ENCODE data around the gene PRUNE2. TPM values are rescaled to one million over a fixed set of nuclear protein-coding genes. Genes with fewer than 3 reads are reported as not detected.

Gene PRUNE2
- total RNA-seq, 1 experiment from 2014 or later: 0.48 TPM

GRCh38 chr9:76772686-76773445 is 133.0 kb downstream of the PRUNE2 start:
- H3K4me3 ChIP-seq (ENCODE audit: low read length): no peak overlapping the region
- H4K20me1 ChIP-seq (ENCODE audit: insufficient read depth, low read depth, low read length): no peaks in the 10 kb centered on the region
- no peak for DNase-seq
- no peak overlapping the region for H3K9ac ChIP-seq (ENCODE audit: low read length)
- H3K27ac ChIP-seq (ENCODE audit: low read length): no peak overlapping the region
- H3K27me3 ChIP-seq (ENCODE audit: low read length): no peaks in the 10 kb centered on the region
- no peak overlapping the region for H2AFZ ChIP-seq (ENCODE audit: low read length)
- H3K79me2 ChIP-seq (ENCODE audit: low read length): no peaks in the 10 kb centered on the region
- no peak overlapping the region for H3K4me2 ChIP-seq (ENCODE audit: low read depth, low read length, poor library complexity, severe bottlenecking)
- no peaks in the 10 kb centered on the region for H3K9me3 ChIP-seq (ENCODE audit: low read length)
- no peaks in the 10 kb centered on the region for H3K36me3 ChIP-seq (ENCODE audit: insufficient read depth, low read length)
- H3K9me2 ChIP-seq (replicated peaks; ENCODE audit: insufficient read depth, low read length): no peaks in the 10 kb centered on the region
- H3K4me1 ChIP-seq (ENCODE audit: low read length): no peaks in the 10 kb centered on the region

- no peaks in the 10 kb centered on the region for H3K9me2 ChIP-seq (replicated peaks; ENCODE audit: insufficient read depth, low read length)
Observed at GRCh38 chr9:76766126-76766525, 139.8 kb downstream of the PRUNE2 start.

GRCh38 chr9:76764138-76764537 is 141.8 kb downstream of the PRUNE2 start, which contains the start of gene PCA3:
Gene PCA3, plus strand, starts transcription at chr9:76764438.
- Histone ChIP-seq H3K27me3 (ENCODE audit: low read length) (no peaks in the 10 kb centered on the region), H3K4me1 (ENCODE audit: low read length) (peaks cover 19% of the 10 kb centered on the region), H4K20me1 (ENCODE audit: insufficient read depth, low read depth, low read length) (no peaks in the 10 kb centered on the region), H3K4me3 (ENCODE audit: low read length) (no peak within 1 kb of the TSS), H3K36me3 (ENCODE audit: insufficient read depth, low read length) (no peaks in the 10 kb centered on the region), H3K9me2 (replicated peaks; ENCODE audit: insufficient read depth, low read length) (no peaks in the 10 kb centered on the region), H3K9ac (ENCODE audit: low read length) (no peak within 1 kb of the TSS), H2AFZ (ENCODE audit: low read length) (no peak within 1 kb of the TSS), H3K9me3 (ENCODE audit: low read length) (no peaks in the 10 kb centered on the region), H3K4me2 (ENCODE audit: low read depth, low read length, poor library complexity, severe bottlenecking) (no peak within 1 kb of the TSS), H3K27ac (ENCODE audit: low read length) (no peak within 1 kb of the TSS), H3K79me2 (ENCODE audit: low read length) (no peaks in the 10 kb centered on the region)
- DNase-seq: no peak

More at GRCh38 chr9:76766126-76766525, 139.8 kb downstream of the PRUNE2 start:
- Histone ChIP-seq H3K4me2 (ENCODE audit: low read depth, low read length, poor library complexity, severe bottlenecking) (no peak overlapping the region), H3K79me2 (ENCODE audit: low read length) (no peaks in the 10 kb centered on the region), H3K36me3 (ENCODE audit: insufficient read depth, low read length) (no peaks in the 10 kb centered on the region), H3K9me3 (ENCODE audit: low read length) (no peaks in the 10 kb centered on the region), H3K4me3 (ENCODE audit: low read length) (no peak overlapping the region), H3K27me3 (ENCODE audit: low read length) (no peaks in the 10 kb centered on the region), H2AFZ (ENCODE audit: low read length) (no peak overlapping the region), H3K9ac (ENCODE audit: low read length) (no peak overlapping the region), H3K4me1 (ENCODE audit: low read length) (peaks cover 3% of the 10 kb centered on the region; the same call in 1 of the 2 replicates), H3K27ac (ENCODE audit: low read length) (no peak overlapping the region), H4K20me1 (ENCODE audit: insufficient read depth, low read depth, low read length) (no peaks in the 10 kb centered on the region)
- DNase-seq: no peak

DNA sequence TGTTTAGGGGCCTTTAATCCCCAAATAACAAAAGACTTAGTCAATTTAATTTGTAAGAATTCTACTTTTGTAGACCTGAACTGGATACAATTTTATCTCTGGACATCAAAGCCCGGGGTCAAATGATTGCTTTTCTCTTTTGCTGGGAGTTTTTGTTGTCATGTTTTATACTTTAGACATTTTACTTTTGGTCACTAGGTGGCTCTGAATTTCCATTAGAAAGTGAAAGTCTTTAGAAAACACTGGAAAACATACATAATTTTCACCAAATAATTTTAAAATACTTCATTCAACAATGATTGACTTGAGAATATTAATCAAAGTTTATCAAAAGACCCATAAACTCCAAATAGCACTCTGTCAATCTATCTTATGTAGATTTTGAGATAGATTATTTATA is 144.5 kb downstream of the PRUNE2 start:
- Histone ChIP-seq H3K27ac (ENCODE audit: low read length) (no peak overlapping the region), H3K27me3 (ENCODE audit: low read length) (no peaks in the 10 kb centered on the region), H3K9me2 (replicated peaks; ENCODE audit: insufficient read depth, low read length) (no peaks in the 10 kb centered on the region), H3K9me3 (ENCODE audit: low read length) (no peaks in the 10 kb centered on the region), H3K4me2 (ENCODE audit: low read depth, low read length, poor library complexity, severe bottlenecking) (no peak overlapping the region), H4K20me1 (ENCODE audit: insufficient read depth, low read depth, low read length) (no peaks in the 10 kb centered on the region), H3K4me1 (ENCODE audit: low read length) (peaks cover 45% of the 10 kb centered on the region), H3K36me3 (ENCODE audit: insufficient read depth, low read length) (no peaks in the 10 kb centered on the region), H3K79me2 (ENCODE audit: low read length) (no peaks in the 10 kb centered on the region), H3K9ac (ENCODE audit: low read length) (no peak overlapping the region), H2AFZ (ENCODE audit: low read length) (no peak overlapping the region), H3K4me3 (ENCODE audit: low read length) (no peak overlapping the region)
- DNase-seq: peak; percentile 43

DNA sequence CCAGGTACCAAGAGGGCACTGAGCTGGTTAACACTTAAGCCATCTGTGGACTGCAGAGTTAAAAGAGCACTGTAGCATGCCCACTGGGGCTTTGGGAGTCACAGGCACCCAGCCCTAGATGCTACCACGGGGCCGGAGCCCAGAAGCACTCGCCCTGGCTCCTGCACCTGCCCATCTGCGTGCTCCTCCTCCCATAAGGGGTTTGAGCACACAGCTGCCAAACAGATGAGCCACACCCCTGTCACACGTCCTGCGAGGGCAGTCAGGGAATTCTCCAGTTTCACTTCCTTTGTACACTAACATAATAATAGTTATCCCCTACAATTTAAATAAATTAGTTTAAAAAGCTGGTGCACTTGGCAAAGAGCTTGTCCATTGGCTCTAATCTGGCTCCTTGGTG is 146.2 kb downstream of the PRUNE2 start:
- no peaks in the 10 kb centered on the region for H3K36me3 ChIP-seq (ENCODE audit: insufficient read depth, low read length)
- no peaks in the 10 kb centered on the region for H3K27me3 ChIP-seq (ENCODE audit: low read length)
- peak overlapping the region; percentile 22; the same call in 1 of the 2 replicates for H3K9ac ChIP-seq (ENCODE audit: low read length)
- no peaks in the 10 kb centered on the region for H3K79me2 ChIP-seq (ENCODE audit: low read length)
- DNase-seq: peak; percentile 63
- peak overlapping the region; percentile 44 for H3K4me2 ChIP-seq (ENCODE audit: low read depth, low read length, poor library complexity, severe bottlenecking)
- no peaks in the 10 kb centered on the region for H4K20me1 ChIP-seq (ENCODE audit: insufficient read depth, low read depth, low read length)
- no peaks in the 10 kb centered on the region for H3K9me2 ChIP-seq (replicated peaks; ENCODE audit: insufficient read depth, low read length)
- H3K4me1 ChIP-seq (ENCODE audit: low read length): peaks cover 58% of the 10 kb centered on the region
- no peaks in the 10 kb centered on the region for H3K9me3 ChIP-seq (ENCODE audit: low read length)
- peak overlapping the region; percentile 80 for H3K27ac ChIP-seq (ENCODE audit: low read length)
- H3K4me3 ChIP-seq (ENCODE audit: low read length): peak overlapping the region; percentile 26; the same call in 1 of the 2 replicates
- no peak overlapping the region for H2AFZ ChIP-seq (ENCODE audit: low read length)

GRCh38 chr9:76758476-76758875 is 147.4 kb downstream of the PRUNE2 start:
- H2AFZ ChIP-seq (ENCODE audit: low read length): no peak overlapping the region
- H4K20me1 ChIP-seq (ENCODE audit: insufficient read depth, low read depth, low read length): no peaks in the 10 kb centered on the region
- peak overlapping the region; percentile 80 for H3K27ac ChIP-seq (ENCODE audit: low read length)
- H3K36me3 ChIP-seq (ENCODE audit: insufficient read depth, low read length): no peaks in the 10 kb centered on the region
- H3K9me3 ChIP-seq (ENCODE audit: low read length): no peaks in the 10 kb centered on the region
- H3K4me3 ChIP-seq (ENCODE audit: low read length): peak overlapping the region; percentile 26; the same call in 1 of the 2 replicates
- H3K79me2 ChIP-seq (ENCODE audit: low read length): no peaks in the 10 kb centered on the region
- peaks cover 58% of the 10 kb centered on the region for H3K4me1 ChIP-seq (ENCODE audit: low read length)
- H3K9ac ChIP-seq (ENCODE audit: low read length): peak overlapping the region; percentile 22
- H3K9me2 ChIP-seq (replicated peaks; ENCODE audit: insufficient read depth, low read length): no peaks in the 10 kb centered on the region
- H3K4me2 ChIP-seq (ENCODE audit: low read depth, low read length, poor library complexity, severe bottlenecking): peak overlapping the region; percentile 44
- DNase-seq: no peak
- no peaks in the 10 kb centered on the region for H3K27me3 ChIP-seq (ENCODE audit: low read length)

- Histone ChIP-seq H3K9me3 (ENCODE audit: low read length) (no peaks in the 10 kb centered on the region), H3K36me3 (ENCODE audit: insufficient read depth, low read length) (no peaks in the 10 kb centered on the region), H3K27me3 (ENCODE audit: low read length) (no peaks in the 10 kb centered on the region), H3K27ac (ENCODE audit: low read length) (peak overlapping the region; percentile 80; the same call in 1 of the 2 replicates), H4K20me1 (ENCODE audit: insufficient read depth, low read depth, low read length) (no peaks in the 10 kb centered on the region), H3K4me1 (ENCODE audit: low read length) (peaks cover 58% of the 10 kb centered on the region), H3K79me2 (ENCODE audit: low read length) (no peaks in the 10 kb centered on the region), H3K9me2 (replicated peaks; ENCODE audit: insufficient read depth, low read length) (no peaks in the 10 kb centered on the region), H2AFZ (ENCODE audit: low read length) (no peak overlapping the region), H3K4me2 (ENCODE audit: low read depth, low read length, poor library complexity, severe bottlenecking) (no peak overlapping the region), H3K4me3 (ENCODE audit: low read length) (no peak overlapping the region), H3K9ac (ENCODE audit: low read length) (no peak overlapping the region)
- no peak for DNase-seq
Observed at GRCh38 chr9:76756941-76757673, 148.8 kb downstream of the PRUNE2 start.

- Histone ChIP-seq H3K4me2 (ENCODE audit: low read depth, low read length, poor library complexity, severe bottlenecking) (peak overlapping the region; percentile 44), H3K9ac (ENCODE audit: low read length) (no peak overlapping the region), H3K4me3 (ENCODE audit: low read length) (no peak overlapping the region), H3K27me3 (ENCODE audit: low read length) (no peaks in the 10 kb centered on the region), H3K9me2 (replicated peaks; ENCODE audit: insufficient read depth, low read length) (no peaks in the 10 kb centered on the region), H3K27ac (ENCODE audit: low read length) (no peak overlapping the region), H3K4me1 (ENCODE audit: low read length) (peaks cover 57% of the 10 kb centered on the region), H3K79me2 (ENCODE audit: low read length) (no peaks in the 10 kb centered on the region), H4K20me1 (ENCODE audit: insufficient read depth, low read depth, low read length) (no peaks in the 10 kb centered on the region), H3K36me3 (ENCODE audit: insufficient read depth, low read length) (no peaks in the 10 kb centered on the region), H2AFZ (ENCODE audit: low read length) (no peak overlapping the region; the same call in 1 of the 2 replicates), H3K9me3 (ENCODE audit: low read length) (no peaks in the 10 kb centered on the region)
- no peak for DNase-seq
Observed at GRCh38 chr9:76756268-76756640, 149.7 kb downstream of the PRUNE2 start.

Measured in Karpas-422 (cell line).